Suprapubic skin (tissue), 4 donors: Measurements from ENCODE around the gene MRNIP. TPM values are rescaled to one million over a fixed set of nuclear protein-coding genes. Genes with fewer than 3 reads are reported as not detected.

Source experiments
- DNase-seq, 2 donors: peaks; one replicate each; pipeline ENCODE4 v3.0.0-alpha.2; 2019; ENCODE audit warnings: low spot score in 2 of 2
- H3K27ac ChIP-seq: fragments of 200-600 bp; sonication (generic); one replicate; pipeline ENCODE4 v1.5.1; 2019
- H3K27me3 ChIP-seq: fragments of 200-600 bp; sonication (generic); one replicate; pipeline ENCODE4 v1.5.1; 2019
- H3K36me3 ChIP-seq: fragments of 200-600 bp; sonication (generic); one replicate; pipeline ENCODE4 v1.5.1; 2019
- H3K4me1 ChIP-seq: fragments of 200-600 bp; sonication (generic); one replicate; pipeline ENCODE4 v1.5.1; 2019
- H3K4me3 ChIP-seq: fragments of 200-600 bp; sonication (generic); one replicate; pipeline ENCODE4 v1.5.1; 2019; ENCODE audit warnings: mild to moderate bottlenecking
- H3K9me3 ChIP-seq: fragments of 200-600 bp; sonication (generic); one replicate; pipeline ENCODE4 v1.5.1; 2019
- CTCF ChIP-seq, 2 donors: fragments of 200-600 bp in 1 of 2; fragments of 450-650 bp in 1 of 2; sonication (generic) in 1 of 2; IDR thresholded peaks; one replicate each; pipeline ENCODE4 v1.5.1; 2016 to 2019; ENCODE audit warnings: antibody characterized with exemption in 2 of 2, mild to moderate bottlenecking in 1 of 2, moderate library complexity in 1 of 2
- EP300 ChIP-seq: sonication (generic); formaldehyde crosslinking; IDR thresholded peaks from one replicate; pipeline ENCODE4 v1.6.1; 2017; ENCODE audit warnings: antibody characterized with exemption
- POLR2A ChIP-seq, 2 donors: fragments of 450-650 bp; IDR thresholded peaks; one replicate each; pipeline ENCODE4 v1.6.1; 2017; ENCODE audit warnings: antibody characterized with exemption in 2 of 2, mild to moderate bottlenecking in 2 of 2, moderate library complexity in 2 of 2
- POLR2AphosphoS5 ChIP-seq, 3 donors: sonication (generic); formaldehyde crosslinking; IDR thresholded peaks; one replicate each; pipeline ENCODE4 v1.6.1; 2017; ENCODE audit warnings: antibody characterized with exemption in 3 of 3
- WGBS: methylation state at CpG from one replicate; pipeline ENCODE4 v1.1.5; 2018; 5-methylcytosine and 5-hydroxymethylcytosine counted together
- total RNA-seq, 4 donors: library from RNA; depleted of rRNA; stranded (reverse); fragments of >200 nt; gene quantifications; one replicate each; pipeline ENCODE4 v1.1.0, GENCODE V29; 2016

MRNIP gene
- total RNA-seq, 4 donors from 2014 or later, result 11.6 to 102 (median 22.6) TPM

GRCh38 chr5:179887095-179887494 lies 28.5 kb upstream of the MRNIP start:
- Histone ChIP-seq H3K27me3 (no peaks in the 10 kb centered on the region), H3K9me3 (no peaks in the 10 kb centered on the region), H3K4me1 (no peaks in the 10 kb centered on the region), H3K27ac (no peak overlapping the region), H3K36me3 (peaks cover 87% of the 10 kb centered on the region), H3K4me3 (no peak overlapping the region)
- 95% methylated on average over 11 of the region's 11 CpGs for WGBS
- TF ChIP-seq POLR2AphosphoS5 (IDR thresholded peaks at IDR 0.05), result no peak
- no peak for DNase-seq

GRCh38 chr5:179886190-179886911 lies 27.7 kb upstream of the MRNIP start:
- Histone ChIP-seq H3K27ac (no peak overlapping the region), H3K27me3 (no peaks in the 10 kb centered on the region), H3K4me3 (no peak overlapping the region), H3K9me3 (no peaks in the 10 kb centered on the region), H3K36me3 (peaks cover 79% of the 10 kb centered on the region), H3K4me1 (no peaks in the 10 kb centered on the region)
- TF ChIP-seq POLR2AphosphoS5 (IDR thresholded peaks at IDR 0.05) (no peak), EP300 (no peak), CTCF (IDR thresholded peaks at IDR 0.05) (no peak), POLR2A (IDR thresholded peaks at IDR 0.05) (no peak)
- DNase-seq, result no peak
- WGBS, result 76% methylated on average over 14 of the region's 14 CpGs

- H3K4me1 ChIP-seq, result no peaks in the 10 kb centered on the region
- 97% methylated on average over 13 of the region's 13 CpGs for WGBS
- DNase-seq, result no peak
- H3K27me3 ChIP-seq, result no peaks in the 10 kb centered on the region
- no peak for TF ChIP-seq EP300
- TF ChIP-seq POLR2AphosphoS5 (IDR thresholded peaks at IDR 0.05), result no peak
- no peak for TF ChIP-seq POLR2A (IDR thresholded peaks at IDR 0.05)
- no peak for TF ChIP-seq CTCF (IDR thresholded peaks at IDR 0.05)
- H3K4me3 ChIP-seq, result no peak overlapping the region
- H3K27ac ChIP-seq, result no peak overlapping the region
- peaks cover 77% of the 10 kb centered on the region for H3K36me3 ChIP-seq
- H3K9me3 ChIP-seq, result no peaks in the 10 kb centered on the region
These were observed 27.0 kb upstream of the MRNIP start for GRCh38 chr5:179885491-179886090.

GRCh38 chr5:179883163-179883562 lies 24.5 kb upstream of the MRNIP start:
- no peak for DNase-seq
- TF ChIP-seq EP300, result no peak
- TF ChIP-seq POLR2A (IDR thresholded peaks at IDR 0.05), result no peak
- no peak for TF ChIP-seq CTCF (IDR thresholded peaks at IDR 0.05)
- no peak for TF ChIP-seq POLR2AphosphoS5 (IDR thresholded peaks at IDR 0.05)
- Histone ChIP-seq H3K36me3 (peaks cover 77% of the 10 kb centered on the region), H3K27ac (no peak overlapping the region), H3K9me3 (no peaks in the 10 kb centered on the region), H3K4me1 (no peaks in the 10 kb centered on the region), H3K27me3 (no peaks in the 10 kb centered on the region), H3K4me3 (no peak overlapping the region)
- 95% methylated on average over 3 of the region's 3 CpGs for WGBS

- peaks cover 76% of the 10 kb centered on the region for H3K36me3 ChIP-seq
- 72% methylated on average over 4 of the region's 4 CpGs for WGBS
- no peak for DNase-seq
- no peaks in the 10 kb centered on the region for H3K9me3 ChIP-seq
- H3K4me1 ChIP-seq, result no peaks in the 10 kb centered on the region
- H3K27me3 ChIP-seq, result no peaks in the 10 kb centered on the region
- TF ChIP-seq EP300 (no peak), CTCF (IDR thresholded peaks at IDR 0.05) (no peak), POLR2A (IDR thresholded peaks at IDR 0.05) (no peak), POLR2AphosphoS5 (IDR thresholded peaks at IDR 0.05) (no peak)
- no peak overlapping the region for H3K4me3 ChIP-seq
- no peak overlapping the region for H3K27ac ChIP-seq
These were observed 23.7 kb upstream of the MRNIP start for GRCh38 chr5:179882338-179882737.
